GM12878 (cell line): ENCODE measurements around the gene ROCK2. TPM values are rescaled to one million over a fixed set of nuclear protein-coding genes. Genes with fewer than 3 reads are reported as not detected.
A peak's percentile ranks its signal among the peaks of the same experiment; 100 is the strongest.

Source experiments
- ATAC-seq: fragments of 200-7000 bp; cut with Tn5 transposase; 3 replicates; pipeline ENCODE4 v1.9.1; 2020; ENCODE audit warnings: mild to moderate bottlenecking, moderate library complexity
- BruUV-seq: library from RNA; stranded (reverse); fragments of 400-500 nt; replicated peaks from 2 replicates; lab custom pipeline; 2021; lab: Mats Ljungman, UMichigan
- CTCF ChIA-PET: fragments of 300-600 bp; sonication (Branson Sonifier 250); formaldehyde crosslinking; extraction: SDS; loops from one replicate; lab custom pipeline; 2021; ENCODE audit warnings: inconsistent platforms; lab: Yijun Ruan, JAX
- POLR2A ChIA-PET: fragments of 350-600 bp; formaldehyde crosslinking; extraction: SDS; loops from one replicate; lab custom pipeline; 2021; ENCODE audit warnings: inconsistent platforms; lab: Charles Lee
- RAD21 ChIA-PET: fragments of 300-600 bp; sonication (Branson Sonifier 250); formaldehyde crosslinking; loops from one replicate; lab custom pipeline; 2023; ENCODE audit warnings: antibody characterized with exemption; ENCODE audit not compliant: unreplicated experiment; lab: Charles Lee
- SMC1A ChIA-PET: fragments of 300-600 bp; sonication (Branson Sonifier 250); formaldehyde crosslinking; loops from one replicate; lab custom pipeline; 2023; ENCODE audit not compliant: unreplicated experiment, uncharacterized antibody; lab: Charles Lee
- DNase-seq: peaks from one replicate; pipeline ENCODE4 v3.0.0-alpha.2; 2011; ENCODE audit warnings: low read depth, low spot score
- FAIRE-seq: peaks from 3 replicates; lab custom pipeline; 2011; peaks lifted over from hg19 to GRCh38; lab: Jason Lieb, UNC
- H2AFZ ChIP-seq: 2 replicates; pipeline ENCODE4 v1.6.0; 2011; ENCODE audit warnings: low read depth, low read length, control low read depth; ENCODE audit not compliant: control insufficient read depth
- H3K27ac ChIP-seq: 2 replicates; pipeline ENCODE4 v1.5.1; 2011; ENCODE audit warnings: control low read depth; ENCODE audit not compliant: control insufficient read depth, insufficient read depth
- H3K27me3 ChIP-seq, 2 experiments: replicated peaks in 1 of 2; 2 replicates each; pipeline versions ENCODE4 v1.6.0 to v1.6.1; 2011; ENCODE audit warnings: low read length in 1 of 2; ENCODE audit not compliant: control insufficient read depth in 2 of 2, insufficient read depth in 2 of 2
- H3K36me3 ChIP-seq, 2 experiments: 2 replicates each; pipeline ENCODE4 v1.5.1; 2011; ENCODE audit warnings: low read length in 1 of 2; ENCODE audit not compliant: control insufficient read depth in 2 of 2, insufficient read depth in 2 of 2
- H3K4me1 ChIP-seq: 2 replicates; pipeline ENCODE4 v1.6.1; 2011; ENCODE audit warnings: mild to moderate bottlenecking, low read length, moderate library complexity, mixed read lengths; ENCODE audit not compliant: control insufficient read depth, insufficient read depth
- H3K4me2 ChIP-seq: 2 replicates; pipeline ENCODE4 v1.6.0; 2011; ENCODE audit warnings: control low read depth; ENCODE audit not compliant: control insufficient read depth, insufficient read depth
- H3K4me3 ChIP-seq: fragments of 200-600 bp; sonication (generic); 2 replicates; pipeline ENCODE4 v1.5.1; 2016
- H3K79me2 ChIP-seq: 2 replicates; pipeline ENCODE4 v1.6.0; 2011; ENCODE audit warnings: low read length; ENCODE audit not compliant: control insufficient read depth, insufficient read depth
- H3K9ac ChIP-seq: 2 replicates; pipeline ENCODE4 v1.8.0; 2011; ENCODE audit warnings: low read length, control low read depth, mixed read lengths; ENCODE audit not compliant: control insufficient read depth, insufficient read depth
- H3K9me3 ChIP-seq: replicated peaks from 3 replicates; pipeline ENCODE4 v1.5.1; 2011; ENCODE audit warnings: mild to moderate bottlenecking, low read length; ENCODE audit not compliant: control insufficient read depth, insufficient read depth
- H4K20me1 ChIP-seq: 2 replicates; pipeline ENCODE4 v1.6.0; 2011; ENCODE audit not compliant: control insufficient read depth, insufficient read depth
- BHLHE40 ChIP-seq, 2 experiments: fragments of 450-650 bp in 1 of 2; IDR thresholded peaks; 2 replicates each; pipeline ENCODE4 v1.6.1; 2011 to 2017; ENCODE audit warnings: low read depth in 2 of 2, borderline replicate concordance in 1 of 2, improper control_type of control experiment in 1 of 2, low read length in 1 of 2, mild to moderate bottlenecking in 1 of 2
- CBX3 ChIP-seq: fragments of 200-600 bp; sonication (generic); IDR thresholded peaks from 2 replicates; pipeline ENCODE4 v1.6.1; 2016; ENCODE audit warnings: low read depth, borderline replicate concordance
- CHD2 ChIP-seq: IDR thresholded peaks from 2 replicates; pipeline ENCODE4 v1.6.1; 2011; ENCODE audit warnings: low read depth, low read length, improper control_type of control experiment, borderline replicate concordance
- EGR1 ChIP-seq, 2 experiments: IDR thresholded peaks; 1 replicate in 1 of 2; 2 replicates in 1 of 2; pipeline ENCODE4 v1.6.1; 2011 to 2012; ENCODE audit warnings: low read depth in 2 of 2, low read length in 2 of 2, borderline replicate concordance in 1 of 2, mild to moderate bottlenecking in 1 of 2, moderate library complexity in 1 of 2
- FOXM1 ChIP-seq: IDR thresholded peaks from 2 replicates; pipeline ENCODE4 v1.6.1; 2012; ENCODE audit warnings: low read depth, mild to moderate bottlenecking, inconsistent platforms, low read length, moderate library complexity
- HDAC6 ChIP-seq: fragments of 200-600 bp; sonication (generic); IDR thresholded peaks from one replicate; pipeline ENCODE4 v1.8.0; 2017; ENCODE audit warnings: antibody characterized with exemption; ENCODE audit not compliant: unreplicated experiment
- NFYA ChIP-seq: IDR thresholded peaks from 2 replicates; pipeline ENCODE4 v1.6.1; 2011; ENCODE audit warnings: low read depth, mild to moderate bottlenecking, low read length, improper control_type of control experiment, borderline replicate concordance
- NR2C1 ChIP-seq: fragments of 450-650 bp; IDR thresholded peaks from 2 replicates; pipeline ENCODE4 v1.6.1; 2017; ENCODE audit warnings: antibody characterized with exemption, mild to moderate bottlenecking, moderate library complexity
- NR2C2 ChIP-seq: IDR thresholded peaks from 2 replicates; pipeline ENCODE4 v1.6.1; 2011; ENCODE audit warnings: borderline replicate concordance, low read depth; ENCODE audit not compliant: control insufficient read depth, insufficient read length
- RAD51 ChIP-seq: fragments of 450-650 bp; IDR thresholded peaks from 2 replicates; pipeline ENCODE4 v1.6.1; 2016; ENCODE audit warnings: moderate library complexity, mild to moderate bottlenecking, inconsistent platforms
- RCOR1 ChIP-seq: conservative IDR thresholded peaks from 2 replicates; pipeline ENCODE4 v1.6.1; 2012; ENCODE audit warnings: low read depth, low read length, improper control_type of control experiment
- RELA ChIP-seq: fragments of 450-650 bp; IDR thresholded peaks from 2 replicates; pipeline ENCODE4 v1.8.0; 2014; ENCODE audit warnings: borderline replicate concordance; ENCODE audit not compliant: partially characterized antibody
- SMAD5 ChIP-seq: IDR thresholded peaks from 2 replicates; pipeline ENCODE4 v1.6.1; 2016; ENCODE audit warnings: antibody characterized with exemption, low read depth
- WGBS: methylation state at CpG from one replicate; pipeline ENCODE4 v1.1.6; 2016; ENCODE audit warnings: low lambda C conversion rate; ENCODE audit not compliant: insufficient replicate concordance, insufficient coverage; ENCODE audit errors: missing lambda C conversion rate; 5-methylcytosine and 5-hydroxymethylcytosine counted together
- in situ Hi-C: fragments of 300-500 bp; cut with MboI; formaldehyde crosslinking; loops from 9 replicates; pipeline ENCODE4 v1.14.3; 2018; ENCODE audit warnings: mixed read lengths
- intact Hi-C: fragments of 100-400 bp; cut with micrococcal nuclease; formaldehyde crosslinking; loops from one replicate; pipeline ENCODE4 v1.14.2; 2022; ENCODE audit not compliant: unreplicated experiment
- polyA plus RNA-seq, 11 experiments: library from polyadenylated mRNA; depleted of rRNA in 4 of 11; unstranded in 6 of 11; stranded (reverse) in 5 of 11; fragments of >200 nt; fragmentation: Nextera tagmentation in 4 of 11; fragmentation: Illumina TruSeq in 1 of 11; extraction: Ambion mirVana in 4 of 11; extraction: Trizol in 1 of 11; gene quantifications; 1 replicate in 1 of 11; 2 replicates in 10 of 11; pipeline versions ENCODE4 v1.2.1 to v1.2.3, GENCODE V29; 2011 to 2016; ENCODE audit warnings: inconsistent platforms in 2 of 11, missing spikeins in 2 of 11, low read depth in 1 of 11
- total RNA-seq, 4 experiments: library from RNA; depleted of rRNA in 3 of 4; stranded (reverse); fragments of >200 nt in 3 of 4; fragmentation: Illumina TruSeq in 1 of 4; extraction: Trizol in 1 of 4; gene quantifications; 2 replicates each; pipeline versions ENCODE4 v1.2.1 to v1.2.3, GENCODE V29; 2013 to 2021
- TF ChIP-seq, protein P1 (sequence below): fragments of 450-650 bp; IDR thresholded peaks from 2 replicates; pipeline ENCODE4 v1.6.1; 2017; ENCODE audit warnings: low read depth, mild to moderate bottlenecking, moderate library complexity
- TF ChIP-seq, protein P2 (sequence below): IDR thresholded peaks from 2 replicates; pipeline ENCODE4 v1.6.1; 2011; ENCODE audit warnings: borderline replicate concordance, low read depth, mild to moderate bottlenecking, moderate library complexity, mixed read lengths, low read length; ENCODE audit not compliant: insufficient read depth; ENCODE audit errors: extremely low read length

The ROCK2 gene
- total and polyA plus RNA-seq, 10 of the 15 experiments (the other 5 are each of a cell fraction or from before 2014, with no cell fraction given) = 4.6 to 22.1 (median 8.3) TPM

DNA sequence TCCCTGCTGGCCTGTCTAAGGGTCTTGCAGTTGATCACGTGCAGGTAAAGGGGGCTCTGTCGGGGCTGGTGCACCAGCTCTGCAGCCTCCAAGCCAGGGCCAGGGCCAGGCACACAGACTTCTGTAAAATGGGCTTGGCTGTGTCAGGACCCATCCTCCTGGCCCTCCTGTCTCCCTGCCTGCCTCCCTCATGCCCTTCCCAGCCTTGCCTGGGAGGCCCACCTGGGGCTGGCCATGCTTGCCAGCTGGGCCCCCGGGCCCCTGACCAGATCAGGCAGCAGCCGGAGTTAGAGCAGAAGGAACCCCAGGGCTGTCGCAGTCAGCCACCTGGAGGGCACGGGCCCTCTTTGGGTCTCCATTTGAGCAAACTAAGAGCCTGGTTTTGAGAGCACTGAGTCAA is 187.1 kb downstream of the ROCK2 start:
- Histone ChIP-seq H3K36me3 (no peaks in the 10 kb centered on the region), H3K9ac (no peak overlapping the region), H2AFZ (no peak overlapping the region), H3K27ac (no peak overlapping the region), H3K27me3 (no peaks in the 10 kb centered on the region; a peak in 2 of 4 replicates), H3K4me2 (no peak overlapping the region), H4K20me1 (no peaks in the 10 kb centered on the region), H3K79me2 (no peaks in the 10 kb centered on the region), H3K4me3 (no peak overlapping the region), H3K9me3 (no peaks in the 10 kb centered on the region), H3K4me1 (peaks cover 11% of the 10 kb centered on the region)
- ATAC-seq (no peak), DNase-seq (no peak), FAIRE-seq (no peak)
- ChIA-PET POLR2A (no interaction called here), RAD21 (no interaction called here), SMC1A (no interaction called here), CTCF (no interaction called here)
- BruUV-seq = no TSS peak
- WGBS = 79% methylated on average over 6 of the region's 6 CpGs
- intact Hi-C loops (no loop called here), in situ Hi-C loops (no loop called here)
- no peak for TF ChIP-seq CHD2
- TF ChIP-seq FOXM1 = no peak
- TF ChIP-seq EGR1 (IDR thresholded peaks at IDR 0.05; ENCODE audit: borderline replicate concordance in 1 of 2, low read depth in 2 of 2, low read length in 2 of 2) = no peak
- TF ChIP-seq BHLHE40 (IDR thresholded peaks at IDR 0.05; ENCODE audit: borderline replicate concordance in 1 of 2, low read depth in 2 of 2, low read length in 1 of 2) = 0 out of 4 replicates have a peak, but pooled peaks of 1 of the 2 experiments have one; percentile 14
- TF ChIP-seq NR2C2 = no peak
- TF ChIP-seq SMAD5 = no peak
- TF ChIP-seq, all 136 proteins: peak for 1

DNA sequence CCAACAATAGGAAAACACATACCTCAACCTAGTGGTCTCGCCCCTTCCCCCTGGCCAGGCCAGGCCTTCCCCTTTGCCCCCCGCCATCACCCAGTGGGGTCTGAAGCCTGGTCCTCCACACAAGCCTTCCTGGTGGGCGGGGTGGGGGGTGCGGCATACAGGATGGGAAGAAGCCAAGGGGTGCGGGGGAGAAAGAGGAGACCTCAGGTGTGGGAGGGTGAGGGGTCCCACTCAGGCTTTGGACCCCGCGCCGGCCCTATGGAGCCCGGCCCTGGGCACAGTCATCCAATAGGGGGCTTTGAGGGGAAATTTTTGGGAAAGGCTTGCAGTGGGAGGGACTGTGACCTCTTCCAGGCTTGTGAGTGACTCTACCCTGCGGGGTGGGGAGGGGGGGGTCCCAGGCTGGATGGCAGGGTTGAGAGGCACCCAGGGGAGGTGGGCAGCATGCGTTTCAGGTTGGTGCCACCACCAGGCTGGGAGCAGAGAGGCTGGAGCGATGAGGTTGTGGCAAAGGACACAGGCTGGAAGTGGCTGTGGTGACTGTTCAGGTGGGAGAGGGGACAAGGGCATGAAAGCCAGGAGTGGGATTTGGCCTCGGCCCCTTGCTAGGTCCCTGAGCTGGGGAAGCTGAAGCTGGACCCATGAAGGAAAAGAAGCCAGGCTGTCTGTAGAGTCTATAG is 187.9 kb downstream of the ROCK2 start:
- WGBS = 75% methylated on average over 11 of the region's 13 CpGs
- in situ Hi-C loops (no loop called here), intact Hi-C loops (no loop called here)
- ChIA-PET CTCF (no interaction called here), SMC1A (no interaction called here), POLR2A (no interaction called here), RAD21 (no interaction called here)
- Histone ChIP-seq H3K36me3 (no peaks in the 10 kb centered on the region), H3K9ac (no peak overlapping the region), H3K4me2 (peak overlapping the region; percentile 75), H3K27me3 (no peaks in the 10 kb centered on the region; a peak in 2 of 4 replicates), H3K9me3 (no peaks in the 10 kb centered on the region), H4K20me1 (no peaks in the 10 kb centered on the region), H2AFZ (no peak overlapping the region), H3K79me2 (no peaks in the 10 kb centered on the region), H3K4me3 (no peak overlapping the region; the same call in 1 of the 2 replicates), H3K27ac (no peak overlapping the region), H3K4me1 (peaks cover 11% of the 10 kb centered on the region)
- ATAC-seq (no peak), DNase-seq (no peak), FAIRE-seq (no peak)
- BruUV-seq = no TSS peak
- TF ChIP-seq RAD51 (no peak), NFYA (no peak), CBX3 (no peak), RCOR1 (no peak), NR2C1 (no peak), RELA (no peak), HDAC6 (no peak), EGR1 (IDR thresholded peaks at IDR 0.05; ENCODE audit: borderline replicate concordance in 1 of 2, low read depth in 2 of 2, low read length in 2 of 2) (no peak)
- TF ChIP-seq, protein P1, sequence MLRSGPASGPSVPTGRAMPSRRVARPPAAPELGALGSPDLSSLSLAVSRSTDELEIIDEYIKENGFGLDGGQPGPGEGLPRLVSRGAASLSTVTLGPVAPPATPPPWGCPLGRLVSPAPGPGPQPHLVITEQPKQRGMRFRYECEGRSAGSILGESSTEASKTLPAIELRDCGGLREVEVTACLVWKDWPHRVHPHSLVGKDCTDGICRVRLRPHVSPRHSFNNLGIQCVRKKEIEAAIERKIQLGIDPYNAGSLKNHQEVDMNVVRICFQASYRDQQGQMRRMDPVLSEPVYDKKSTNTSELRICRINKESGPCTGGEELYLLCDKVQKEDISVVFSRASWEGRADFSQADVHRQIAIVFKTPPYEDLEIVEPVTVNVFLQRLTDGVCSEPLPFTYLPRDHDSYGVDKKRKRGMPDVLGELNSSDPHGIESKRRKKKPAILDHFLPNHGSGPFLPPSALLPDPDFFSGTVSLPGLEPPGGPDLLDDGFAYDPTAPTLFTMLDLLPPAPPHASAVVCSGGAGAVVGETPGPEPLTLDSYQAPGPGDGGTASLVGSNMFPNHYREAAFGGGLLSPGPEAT = no peak
- TF ChIP-seq, protein P2, sequence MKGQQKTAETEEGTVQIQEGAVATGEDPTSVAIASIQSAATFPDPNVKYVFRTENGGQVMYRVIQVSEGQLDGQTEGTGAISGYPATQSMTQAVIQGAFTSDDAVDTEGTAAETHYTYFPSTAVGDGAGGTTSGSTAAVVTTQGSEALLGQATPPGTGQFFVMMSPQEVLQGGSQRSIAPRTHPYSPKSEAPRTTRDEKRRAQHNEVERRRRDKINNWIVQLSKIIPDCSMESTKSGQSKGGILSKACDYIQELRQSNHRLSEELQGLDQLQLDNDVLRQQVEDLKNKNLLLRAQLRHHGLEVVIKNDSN = no peak
